Stimulated activated CD8-positive, alpha-beta memory T cell treated with anti-CD3 and anti-CD28 coated beads, Interleukin-15, amount 100 ng/mL, for 1 hour (primary cell): Measurements from ENCODE around the gene ZRANB2.

Source experiments
- DNase-seq: peaks from one replicate; pipeline ENCODE4 v3.0.0-alpha.2; 2020; ENCODE audit warnings: low read depth

Gene ZRANB2

GRCh38 chr1:71068325-71069240, 12.3 kb downstream of the ZRANB2 start:
- DNase-seq = no peak

DNA sequence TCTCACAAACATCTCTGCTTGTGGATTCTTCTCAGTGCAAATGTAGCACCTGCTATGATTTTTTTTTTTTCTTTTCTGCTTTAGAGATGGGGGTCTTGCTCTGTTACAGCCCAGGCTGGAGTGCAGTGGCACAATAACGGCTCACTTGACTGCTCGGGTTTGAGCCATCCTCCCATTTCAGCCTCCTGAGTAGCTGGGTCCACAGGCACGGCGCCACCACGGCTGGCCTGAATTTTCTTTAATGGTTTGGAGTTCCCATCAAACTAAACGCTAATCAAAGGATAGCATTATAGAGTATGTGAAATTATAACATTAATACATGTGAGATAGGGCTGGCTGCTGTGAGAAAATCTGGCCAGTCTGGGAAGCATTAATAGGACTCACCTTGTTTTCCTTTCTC, 26.0 kb downstream of the ZRANB2 start:
- no peak for DNase-seq

DNA sequence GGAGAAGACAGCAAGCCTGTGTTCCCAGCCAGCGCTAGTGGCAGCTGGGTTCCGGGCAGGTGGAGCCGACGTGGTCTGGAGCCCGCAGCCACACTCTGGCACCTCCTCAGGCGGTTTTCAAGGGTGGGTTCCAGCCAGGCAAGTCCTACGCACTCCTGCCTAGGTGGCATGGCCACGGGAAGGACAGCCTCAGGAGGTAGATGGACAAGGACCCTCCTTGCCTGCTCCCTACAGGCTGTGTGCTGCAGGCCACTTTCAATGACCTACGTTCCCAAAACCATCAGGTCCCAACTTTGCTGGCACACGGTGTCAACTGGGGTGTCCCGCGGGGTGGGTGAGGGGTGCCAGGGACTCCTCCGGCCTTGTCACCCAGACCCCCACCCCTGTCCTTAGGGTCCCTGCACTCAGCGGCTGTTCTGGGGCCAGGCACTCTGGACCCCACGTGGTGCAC, 26.5 kb downstream of the ZRANB2 start:
- DNase-seq = no peak

GRCh38 chr1:71053758-71054157, 27.1 kb downstream of the ZRANB2 start:
- DNase-seq = no peak

- no peak for DNase-seq
These were observed 27.7 kb downstream of the ZRANB2 start for GRCh38 chr1:71053146-71053545.

DNA sequence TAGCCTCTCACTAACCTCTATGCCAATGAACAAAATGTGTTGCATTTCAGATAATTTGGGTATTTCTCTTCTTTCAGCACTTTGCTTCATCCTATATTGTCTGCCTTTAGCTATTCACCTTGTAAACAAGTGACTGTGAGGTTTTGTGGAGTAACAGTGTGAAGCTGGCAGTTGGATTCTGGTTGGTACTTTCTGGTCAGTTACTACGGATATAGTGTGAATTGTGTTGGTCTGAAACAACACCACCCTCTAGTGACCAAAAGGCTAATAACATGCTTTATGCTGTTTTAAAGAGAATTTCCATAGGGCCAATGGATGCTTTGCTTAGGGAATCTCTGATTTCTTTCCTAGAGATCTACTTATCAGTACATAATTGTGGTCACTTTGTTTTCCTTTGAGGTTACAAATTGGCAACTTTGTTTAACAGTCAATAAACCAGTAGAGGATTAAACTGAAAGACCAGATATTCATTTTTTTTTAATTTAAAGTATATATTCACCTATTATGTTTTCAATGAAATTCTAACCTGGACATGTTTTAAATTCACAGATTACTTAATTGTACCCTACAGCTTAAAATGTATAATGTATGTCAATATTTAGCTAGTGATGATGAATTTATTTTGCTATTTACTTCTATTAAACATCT, 30.8 kb downstream of the ZRANB2 start:
- no peak for DNase-seq

DNA sequence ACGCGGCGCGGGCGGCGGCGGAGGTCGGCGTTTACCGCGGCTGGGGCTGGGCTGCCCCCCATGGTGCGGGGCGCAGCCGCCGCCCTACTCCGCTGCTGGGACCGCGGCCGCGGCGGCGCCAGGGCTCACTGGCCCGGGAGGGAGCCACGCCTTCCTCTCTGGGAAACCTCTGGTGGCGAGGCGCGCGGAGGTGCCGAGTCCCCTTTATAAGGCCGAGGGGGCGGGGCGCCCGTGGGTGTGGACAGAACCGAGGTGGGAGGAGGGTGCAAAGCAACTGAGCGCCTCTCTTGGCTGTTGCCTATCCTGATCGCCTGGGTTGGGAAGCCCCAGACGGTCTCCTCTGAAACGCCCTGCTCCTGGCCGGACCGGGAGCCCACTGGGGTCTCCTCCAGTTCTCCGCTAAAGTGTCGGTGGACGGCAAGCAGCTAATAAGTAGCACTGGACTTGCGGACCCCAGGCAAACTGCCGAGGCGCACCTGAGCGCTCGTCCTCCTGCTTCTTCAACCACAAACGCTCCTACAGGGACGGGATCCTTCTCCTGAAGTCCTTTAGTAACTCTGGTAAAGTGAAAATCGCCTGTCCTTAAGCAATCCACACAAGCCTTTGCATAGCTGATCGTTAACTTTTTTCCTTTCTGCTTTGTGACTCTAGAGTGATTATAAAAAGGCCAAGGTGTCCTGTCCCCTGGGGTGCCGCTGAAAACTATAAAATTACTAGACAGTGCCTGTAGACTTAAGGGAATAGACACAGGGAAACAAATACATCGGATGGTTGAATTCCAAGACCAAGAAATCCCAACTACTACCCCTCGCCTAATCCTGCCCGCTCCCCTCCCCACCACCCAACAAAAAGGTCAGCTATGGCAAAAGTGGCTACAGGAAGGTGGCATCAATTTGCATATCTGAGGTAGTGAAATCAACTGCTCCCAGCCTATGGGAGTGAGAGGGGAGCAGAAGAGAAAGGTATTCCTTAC, 32.9 kb downstream of the ZRANB2 start, which contains the start of gene PTGER3:
Gene PTGER3, minus strand, starts transcription at position 182 of the 973 bp plus-strand sequence. CDS start 239 bp downstream, outside the sequence.
- no peak for DNase-seq

DNA sequence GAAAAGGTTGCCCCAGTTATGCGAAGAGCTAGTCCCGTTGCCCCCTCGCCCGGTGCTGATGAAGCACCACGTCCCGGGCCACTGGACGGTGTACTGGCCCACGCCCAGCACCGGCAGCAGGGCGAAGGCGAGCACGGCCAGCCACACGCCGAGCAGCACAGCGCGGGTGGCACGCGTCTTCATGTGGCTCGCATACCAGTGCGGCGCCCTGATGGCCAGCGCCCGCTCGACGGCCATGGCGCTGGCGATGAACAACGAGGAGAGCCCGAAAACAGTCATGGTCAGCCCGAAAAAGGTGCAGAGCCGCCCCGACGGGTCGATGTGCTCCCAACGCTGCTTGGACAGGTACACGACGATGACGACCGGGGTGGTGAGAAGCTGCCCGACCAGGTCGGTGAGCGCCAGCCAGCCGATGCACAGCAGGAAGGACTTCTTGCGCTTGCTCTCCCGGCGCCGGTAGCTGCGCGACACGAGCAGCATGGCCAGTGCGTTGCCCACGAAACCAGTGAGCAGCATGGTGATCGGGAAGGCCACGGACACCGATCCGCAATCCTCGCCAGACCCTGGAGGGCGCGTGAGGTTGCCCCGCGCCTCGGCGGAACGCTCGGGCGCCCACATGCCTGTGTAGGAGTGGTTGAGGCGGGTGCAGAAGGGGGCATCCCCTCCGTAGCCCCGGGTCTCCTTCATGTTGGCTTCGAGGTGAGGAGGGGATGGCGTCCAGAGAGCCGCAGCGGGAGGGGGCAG, 33.8 kb downstream of the ZRANB2 start:
- DNase-seq = no peak

DNA sequence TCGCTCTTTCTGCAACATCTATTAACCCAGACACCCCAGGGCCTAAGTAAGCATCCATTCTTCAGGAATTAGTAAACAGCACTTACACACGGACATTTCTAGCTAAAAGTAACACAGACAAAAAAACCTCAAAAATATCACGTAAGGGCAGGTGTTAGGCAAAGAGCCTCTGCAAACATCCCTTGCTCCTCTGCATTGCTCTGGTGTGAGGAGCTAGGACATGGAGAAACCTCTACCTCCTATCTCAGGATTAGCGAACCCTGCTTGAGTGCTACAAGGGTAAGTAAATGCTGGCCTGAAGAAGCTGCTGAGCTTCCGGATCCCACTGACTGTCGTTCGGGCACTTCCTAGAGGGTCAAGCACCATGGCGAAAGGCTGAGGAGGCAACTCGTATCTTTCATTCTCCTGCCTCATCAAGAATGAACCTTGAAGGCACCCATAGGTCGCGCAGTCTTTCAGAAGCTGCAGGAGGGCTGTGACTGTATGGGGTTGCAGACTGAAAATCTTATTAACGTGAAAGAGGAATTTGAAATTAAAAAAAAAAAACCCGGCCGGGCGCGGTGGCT, 35.3 kb downstream of the ZRANB2 start:
- DNase-seq = no peak

DNA sequence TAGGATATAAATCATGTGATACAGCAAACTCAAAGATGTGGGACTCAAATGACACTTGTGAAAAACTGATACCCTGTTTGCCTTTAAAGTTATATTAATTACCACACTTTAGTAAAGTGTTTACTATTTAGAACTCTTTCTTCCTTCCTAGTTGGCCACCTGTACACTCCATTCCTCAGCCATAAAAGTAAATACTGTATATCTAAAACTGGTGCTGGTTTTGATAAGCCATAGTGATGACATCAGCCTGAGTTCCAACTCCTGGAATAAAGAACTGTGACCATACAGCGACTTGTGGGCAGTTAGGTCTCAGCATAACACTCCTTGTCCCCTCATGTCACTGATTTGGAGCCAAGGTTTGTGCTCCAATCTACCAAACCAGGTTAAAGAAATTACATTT, 36.0 kb downstream of the ZRANB2 start:
- no peak for DNase-seq

DNA sequence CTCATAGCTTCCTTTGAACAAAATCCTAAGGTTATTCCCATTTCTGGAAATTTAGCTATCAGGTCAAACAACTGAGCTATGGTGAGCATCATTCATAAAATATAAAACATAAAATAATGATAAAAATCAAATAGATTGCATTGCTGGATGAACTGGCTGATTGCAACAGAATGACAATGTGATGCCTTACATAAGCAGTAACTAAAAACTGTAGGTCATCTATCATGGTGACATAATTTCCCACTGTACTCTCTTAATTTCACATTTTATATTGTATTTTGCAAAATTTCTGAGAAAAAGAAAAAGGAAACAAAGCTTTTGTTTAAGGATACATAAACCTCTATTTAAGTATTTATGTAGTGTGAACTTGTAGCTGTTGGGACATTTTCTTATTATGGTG, 37.8 kb downstream of the ZRANB2 start:
- no peak for DNase-seq

DNA sequence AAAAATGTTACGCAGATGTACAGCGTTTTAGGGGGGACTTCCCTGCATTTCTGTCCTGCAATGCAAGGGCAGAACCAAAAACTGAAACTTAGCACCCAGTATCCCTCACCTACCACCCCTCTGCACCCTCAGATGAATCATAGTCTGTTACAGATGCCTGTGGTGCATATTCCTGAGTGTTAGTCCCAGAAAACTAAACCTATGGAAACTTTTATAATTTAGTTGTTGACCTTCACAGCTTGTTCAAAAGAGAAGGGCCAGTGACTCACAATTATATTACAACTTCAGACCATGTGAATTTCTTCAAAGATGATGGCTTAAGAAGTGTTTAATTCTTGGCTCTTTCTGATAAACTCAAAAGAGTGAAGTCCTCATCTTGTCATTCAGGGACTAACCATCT, 39.0 kb downstream of the ZRANB2 start:
- no peak for DNase-seq

- DNase-seq = no peak
These were observed 41.1 kb downstream of the ZRANB2 start for GRCh38 chr1:71039661-71040262.

GRCh38 chr1:71038942-71039341, 41.9 kb downstream of the ZRANB2 start:
- no peak for DNase-seq

- DNase-seq = no peak
These were observed 42.8 kb downstream of the ZRANB2 start for GRCh38 chr1:71037829-71038620.

- DNase-seq = no peak
These were observed 43.8 kb downstream of the ZRANB2 start for GRCh38 chr1:71037066-71037465.

GRCh38 chr1:71033136-71033535, 47.7 kb downstream of the ZRANB2 start:
- no peak for DNase-seq

- DNase-seq = no peak
These were observed 49.4 kb downstream of the ZRANB2 start for GRCh38 chr1:71031426-71031825.

GRCh38 chr1:71030026-71030425, 50.8 kb downstream of the ZRANB2 start:
- no peak for DNase-seq

GRCh38 chr1:71028981-71029380, 51.9 kb downstream of the ZRANB2 start:
- no peak for DNase-seq
